Stimulated activated CD4-positive, alpha-beta T cell treated with anti-CD3 and anti-CD28 coated beads, Interleukin-4, amount 100 ng/mL, for 4 hours (primary cell): ENCODE results near the gene TMEM14A.
"Not testable (repeated sequence)": the region's sequence is repeated elsewhere in the genome, so short reads cannot be mapped to it uniquely, and the experiment has no call there.

Experiments
- DNase-seq, 2 experiments: peaks; one replicate each; pipeline ENCODE4 v3.0.0-alpha.2; 2020

Gene TMEM14A

GRCh38 chr6:52670502-52671409 is at the start of gene TMEM14A:
Gene TMEM14A, plus strand, starts transcription at chr6:52671113. Its CDS starts 5,990 bp downstream, at chr6:52677103.
- DNase-seq = peak; percentile 86 to 93

GRCh38 chr6:52621631-52622030 is 49.3 kb upstream of the TMEM14A start:
- DNase-seq = no peak

- DNase-seq = no peak
Observed at GRCh38 chr6:52622810-52623209, 48.1 kb upstream of the TMEM14A start.

- DNase-seq = no peak
Observed at GRCh38 chr6:52632011-52632410, 38.9 kb upstream of the TMEM14A start.

GRCh38 chr6:52634211-52634610 is 36.7 kb upstream of the TMEM14A start:
- DNase-seq = no peak

GRCh38 chr6:52635049-52635577 is 35.8 kb upstream of the TMEM14A start:
- DNase-seq = no peak

- DNase-seq = no peak
Observed at GRCh38 chr6:52636830-52637229, 34.1 kb upstream of the TMEM14A start.

- DNase-seq = no peak
Observed at GRCh38 chr6:52639493-52639892, 31.4 kb upstream of the TMEM14A start.

GRCh38 chr6:52640170-52640569 is 30.7 kb upstream of the TMEM14A start:
- no peak for DNase-seq

GRCh38 chr6:52640916-52641315 is 30.0 kb upstream of the TMEM14A start:
- no peak for DNase-seq

GRCh38 chr6:52641388-52641787 is 29.5 kb upstream of the TMEM14A start:
- no peak for DNase-seq

- DNase-seq = no peak
Observed at GRCh38 chr6:52641826-52642225, 29.1 kb upstream of the TMEM14A start.

- no peak for DNase-seq
Observed at GRCh38 chr6:52642368-52642767, 28.5 kb upstream of the TMEM14A start.

- DNase-seq = no peak
Observed at GRCh38 chr6:52643158-52643557, 27.8 kb upstream of the TMEM14A start.

- no peak for DNase-seq
Observed at GRCh38 chr6:52644253-52644652, 26.7 kb upstream of the TMEM14A start.

- no peak for DNase-seq
Observed at GRCh38 chr6:52645976-52646375, 24.9 kb upstream of the TMEM14A start.

GRCh38 chr6:52647199-52647598 is 23.7 kb upstream of the TMEM14A start:
- no peak for DNase-seq

- no peak for DNase-seq
Observed at GRCh38 chr6:52649536-52650160, 21.3 kb upstream of the TMEM14A start.

- DNase-seq = no peak
Observed at GRCh38 chr6:52650941-52651340, 20.0 kb upstream of the TMEM14A start.

GRCh38 chr6:52653151-52653550 is 17.8 kb upstream of the TMEM14A start:
- DNase-seq = no peak

GRCh38 chr6:52654007-52654406 is 16.9 kb upstream of the TMEM14A start:
- no peak for DNase-seq

GRCh38 chr6:52654592-52654991 is 16.3 kb upstream of the TMEM14A start:
- no peak for DNase-seq

- not testable (repeated sequence) for DNase-seq
Observed at GRCh38 chr6:52655941-52656340, 15.0 kb upstream of the TMEM14A start.

GRCh38 chr6:52657870-52658269 is 13.0 kb upstream of the TMEM14A start:
- DNase-seq = no peak
